HG03196 (cell line): ENCODE data around the gene NUB1.

ENCODE experiments used
- ATAC-seq: cut with Tn5 transposase; IDR thresholded peaks from one replicate; pipeline ENCODE4 v1.9.1; 2021; ENCODE audit not compliant: unreplicated experiment

The NUB1 gene

GRCh38 chr7:151386301-151387160 lies 44.9 kb downstream of the NUB1 start:
- ATAC-seq = no peak

- ATAC-seq = no peak
Measured at GRCh38 chr7:151387161-151388006, 45.8 kb downstream of the NUB1 start.

- ATAC-seq = no peak
Measured at GRCh38 chr7:151388007-151388297, 46.3 kb downstream of the NUB1 start.

- ATAC-seq = no peak
Measured at GRCh38 chr7:151388430-151388829, 46.8 kb downstream of the NUB1 start.

- no peak for ATAC-seq
Measured at GRCh38 chr7:151389096-151389767, 47.6 kb downstream of the NUB1 start.

- no peak for ATAC-seq
Measured at GRCh38 chr7:151389768-151390597, 48.4 kb downstream of the NUB1 start.

GRCh38 chr7:151390598-151391357 lies 49.2 kb downstream of the NUB1 start:
- no peak for ATAC-seq

- ATAC-seq = no peak
Measured at GRCh38 chr7:151391358-151391730, 49.7 kb downstream of the NUB1 start.

GRCh38 chr7:151392002-151392401 lies 50.4 kb downstream of the NUB1 start:
- no peak for ATAC-seq

GRCh38 chr7:151392426-151392825 lies 50.8 kb downstream of the NUB1 start:
- ATAC-seq = no peak

GRCh38 chr7:151393031-151393977 lies 51.7 kb downstream of the NUB1 start:
- no peak for ATAC-seq

- no peak for ATAC-seq
Measured at GRCh38 chr7:151394076-151395035, 52.7 kb downstream of the NUB1 start.

- no peak for ATAC-seq
Measured at GRCh38 chr7:151395036-151395367, 53.4 kb downstream of the NUB1 start.

GRCh38 chr7:151396328-151396970 lies 54.8 kb downstream of the NUB1 start:
- ATAC-seq = no peak

GRCh38 chr7:151397026-151397425 lies 55.4 kb downstream of the NUB1 start:
- no peak for ATAC-seq

- ATAC-seq = no peak
Measured at GRCh38 chr7:151398446-151399304, 57.1 kb downstream of the NUB1 start.

GRCh38 chr7:151399305-151399601 lies 57.6 kb downstream of the NUB1 start:
- no peak for ATAC-seq
